Measurements from ENCODE around the gene WNT3A.

DNA sequence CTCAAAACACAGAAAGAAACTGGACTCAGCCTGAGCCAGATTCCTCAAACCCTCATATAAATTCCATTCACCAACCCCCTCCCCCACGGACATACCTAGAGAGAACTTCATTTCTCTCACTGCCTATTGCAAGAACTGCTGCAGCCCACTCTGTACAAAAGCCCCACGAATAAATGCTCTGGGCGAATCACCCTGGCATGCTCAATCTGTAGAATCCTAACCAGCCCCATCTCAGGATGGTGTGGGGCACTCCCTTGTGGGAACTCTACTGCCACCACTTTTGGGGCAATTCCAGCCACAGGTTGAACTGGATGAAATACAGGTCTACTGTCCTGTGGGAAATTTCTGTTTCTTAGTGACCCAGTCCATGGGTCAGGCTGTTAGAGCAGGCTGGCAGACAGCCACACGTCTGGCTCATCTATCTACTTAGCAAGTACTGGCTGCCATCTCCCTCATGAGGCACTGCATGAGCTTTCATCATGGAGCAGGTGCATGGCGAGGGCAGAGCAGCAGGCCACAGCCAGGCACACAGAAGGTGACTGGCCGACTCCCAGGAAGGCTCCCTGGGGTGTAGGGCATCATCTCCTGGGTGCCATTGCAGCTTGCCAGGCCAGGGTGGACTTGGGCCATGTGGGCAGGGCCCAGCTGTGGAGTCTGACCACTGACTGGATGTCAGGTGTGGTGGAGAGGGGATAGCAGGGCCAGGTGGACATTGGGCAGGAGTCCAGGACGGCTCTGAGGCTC, 97.9 kb downstream of the WNT3A start:
- TF ChIP-seq SMC3 (IDR thresholded peaks at IDR 0.05; ENCODE audit: low read depth, low read length) (no peak), FOS (IDR thresholded peaks at IDR 0.05; ENCODE audit: low read depth, low read length) (no peak), POLR2A (IDR thresholded peaks at IDR 0.05; ENCODE audit: low read depth, low read length) (no peak), RCOR1 (IDR thresholded peaks at IDR 0.05; ENCODE audit: insufficient replicate concordance, low read length) (no peak)
- TF ChIP-seq, protein P1, sequence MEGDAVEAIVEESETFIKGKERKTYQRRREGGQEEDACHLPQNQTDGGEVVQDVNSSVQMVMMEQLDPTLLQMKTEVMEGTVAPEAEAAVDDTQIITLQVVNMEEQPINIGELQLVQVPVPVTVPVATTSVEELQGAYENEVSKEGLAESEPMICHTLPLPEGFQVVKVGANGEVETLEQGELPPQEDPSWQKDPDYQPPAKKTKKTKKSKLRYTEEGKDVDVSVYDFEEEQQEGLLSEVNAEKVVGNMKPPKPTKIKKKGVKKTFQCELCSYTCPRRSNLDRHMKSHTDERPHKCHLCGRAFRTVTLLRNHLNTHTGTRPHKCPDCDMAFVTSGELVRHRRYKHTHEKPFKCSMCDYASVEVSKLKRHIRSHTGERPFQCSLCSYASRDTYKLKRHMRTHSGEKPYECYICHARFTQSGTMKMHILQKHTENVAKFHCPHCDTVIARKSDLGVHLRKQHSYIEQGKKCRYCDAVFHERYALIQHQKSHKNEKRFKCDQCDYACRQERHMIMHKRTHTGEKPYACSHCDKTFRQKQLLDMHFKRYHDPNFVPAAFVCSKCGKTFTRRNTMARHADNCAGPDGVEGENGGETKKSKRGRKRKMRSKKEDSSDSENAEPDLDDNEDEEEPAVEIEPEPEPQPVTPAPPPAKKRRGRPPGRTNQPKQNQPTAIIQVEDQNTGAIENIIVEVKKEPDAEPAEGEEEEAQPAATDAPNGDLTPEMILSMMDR (conservative IDR thresholded peaks at IDR 0.05; ENCODE audit: low read depth, low read length) = no peak
